AG04450 (cell line): ENCODE results near the gene WNT1. TPM values are rescaled to one million over a fixed set of nuclear protein-coding genes. Genes with fewer than 3 reads are reported as not detected.

Source experiments
- CTCF ChIA-PET: fragments of 300-600, 350-600 bp; formaldehyde crosslinking; extraction: SDS; loops from one replicate; lab custom pipeline; 2022; ENCODE audit warnings: antibody characterized with exemption, inconsistent platforms; lab: Charles Lee
- POLR2A ChIA-PET: fragments of 350-600 bp; formaldehyde crosslinking; extraction: SDS; loops from one replicate; lab custom pipeline; 2021; ENCODE audit warnings: antibody characterized with exemption, inconsistent platforms; lab: Yijun Ruan, JAX
- DNase-seq: peaks from one replicate; pipeline ENCODE4 v3.0.0-alpha.2; 2011; ENCODE audit warnings: low read depth, low spot score
- H3K27ac ChIP-seq: one replicate; pipeline ENCODE4 v1.5.1; 2012; ENCODE audit warnings: low read depth, low read length, control low read depth
- H3K27me3 ChIP-seq: one replicate; pipeline ENCODE4 v1.6.0; 2012; ENCODE audit warnings: low read length; ENCODE audit not compliant: control insufficient read depth, insufficient read depth
- H3K4me3 ChIP-seq: 2 replicates; pipeline ENCODE4 v1.5.1; 2011; ENCODE audit warnings: mild to moderate bottlenecking, low read depth, low read length, control low read depth
- H3K9me3 ChIP-seq: 2 replicates; pipeline ENCODE4 v1.5.1; 2012; ENCODE audit warnings: low read length; ENCODE audit not compliant: control insufficient read depth, insufficient read depth
- CTCF ChIP-seq: IDR thresholded peaks from 2 replicates; pipeline ENCODE4 v1.5.1; 2011; ENCODE audit warnings: low read depth, low read length, control low read depth, inconsistent platforms
- polyA plus RNA-seq: library from polyadenylated mRNA; depleted of rRNA; stranded (reverse); fragments of >200 nt; gene quantifications from 2 replicates; pipeline ENCODE4 v1.2.3, GENCODE V29; 2011

The WNT1 gene
- polyA plus RNA-seq, 1 experiment = not detected

GRCh38 chr12:48996794-48997718 lies 18.9 kb downstream of the WNT1 start:
- peak; percentile 92 for TF ChIP-seq CTCF
- ChIA-PET CTCF (interaction anchor here (0.6 to 7.7 kb wide), 29 partner anchors 8 to 247 kb away, joined by 3 to 95 read pairs (median 5); partner anchors contain the start of genes ARF3, DDX23 and WNT1), POLR2A (interaction anchor here (1.2 kb wide), 1 partner anchor 16 kb away, joined by 3 read pairs; no protein-coding TSS in a partner anchor)
- no peak overlapping the region for H3K27ac ChIP-seq
- no peak for DNase-seq
- no peaks in the 10 kb centered on the region; the same call in 1 of the 2 replicates for H3K9me3 ChIP-seq
- peaks cover 28% of the 10 kb centered on the region for H3K27me3 ChIP-seq
- peak overlapping the region; percentile 38 for H3K4me3 ChIP-seq

- Histone ChIP-seq H3K9me3 (no peaks in the 10 kb centered on the region; the same call in 1 of the 2 replicates), H3K27me3 (peaks cover 23% of the 10 kb centered on the region), H3K4me3 (peak overlapping the region; percentile 37; the same call in 1 of the 2 replicates), H3K27ac (no peak overlapping the region)
- DNase-seq = no peak
- ChIA-PET POLR2A (interaction anchor here (0.6 kb wide), 1 partner anchor 72 kb away, joined by 3 read pairs; the partner anchor contains the start of gene RHEBL1), CTCF (interaction anchor here (0.6 to 7.7 kb wide), 12 partner anchors 8 to 145 kb away, joined by 3 to 95 read pairs (median 6); partner anchors contain the start of gene WNT1)
- no peak for TF ChIP-seq CTCF
These were observed 19.8 kb downstream of the WNT1 start for GRCh38 chr12:48997719-48998496.

- no peak for TF ChIP-seq CTCF
- Histone ChIP-seq H3K27me3 (peaks cover 15% of the 10 kb centered on the region), H3K4me3 (peak overlapping the region; percentile 37), H3K9me3 (no peaks in the 10 kb centered on the region; the same call in 1 of the 2 replicates), H3K27ac (no peak overlapping the region)
- DNase-seq = no peak
- ChIA-PET CTCF (interaction anchor here (1.2 to 4.9 kb wide), 3 partner anchors 10 to 145 kb away, joined by 3 to 27 read pairs (median 7); no protein-coding TSS in a partner anchor), POLR2A (interaction anchor here (0.6 to 0.9 kb wide), 2 partner anchors 71 kb away, joined by 3 to 4 read pairs; partner anchors contain the start of gene RHEBL1)
These were observed 20.6 kb downstream of the WNT1 start for GRCh38 chr12:48998497-48999353.

- CTCF ChIA-PET = interaction anchor here (1.2 to 4.9 kb wide), 3 partner anchors 11 to 146 kb away, joined by 3 to 27 read pairs (median 7); no protein-coding TSS in a partner anchor
- peaks cover 12% of the 10 kb centered on the region for H3K27me3 ChIP-seq
- POLR2A ChIA-PET = interaction anchor here (0.9 to 1.0 kb wide), 2 partner anchors 42 to 70 kb away, joined by 3 to 4 read pairs; partner anchors contain the start of genes ARF3 and RHEBL1
- H3K27ac ChIP-seq = peak within 1 kb of the TSS; percentile 31
- DNase-seq = no peak
- peak within 1 kb of the TSS; percentile 37 for H3K4me3 ChIP-seq
- TF ChIP-seq CTCF = no peak
- no peaks in the 10 kb centered on the region; the same call in 1 of the 2 replicates for H3K9me3 ChIP-seq
These were observed 21.4 kb downstream of the WNT1 start, which contains the start of gene DDN for GRCh38 chr12:48999371-49000131. Gene DDN, minus strand, starts transcription at chr12:48999375. Its CDS starts 88 bp downstream, at chr12:48999287.
